Measurements from ENCODE around the gene FUT2.

DNA sequence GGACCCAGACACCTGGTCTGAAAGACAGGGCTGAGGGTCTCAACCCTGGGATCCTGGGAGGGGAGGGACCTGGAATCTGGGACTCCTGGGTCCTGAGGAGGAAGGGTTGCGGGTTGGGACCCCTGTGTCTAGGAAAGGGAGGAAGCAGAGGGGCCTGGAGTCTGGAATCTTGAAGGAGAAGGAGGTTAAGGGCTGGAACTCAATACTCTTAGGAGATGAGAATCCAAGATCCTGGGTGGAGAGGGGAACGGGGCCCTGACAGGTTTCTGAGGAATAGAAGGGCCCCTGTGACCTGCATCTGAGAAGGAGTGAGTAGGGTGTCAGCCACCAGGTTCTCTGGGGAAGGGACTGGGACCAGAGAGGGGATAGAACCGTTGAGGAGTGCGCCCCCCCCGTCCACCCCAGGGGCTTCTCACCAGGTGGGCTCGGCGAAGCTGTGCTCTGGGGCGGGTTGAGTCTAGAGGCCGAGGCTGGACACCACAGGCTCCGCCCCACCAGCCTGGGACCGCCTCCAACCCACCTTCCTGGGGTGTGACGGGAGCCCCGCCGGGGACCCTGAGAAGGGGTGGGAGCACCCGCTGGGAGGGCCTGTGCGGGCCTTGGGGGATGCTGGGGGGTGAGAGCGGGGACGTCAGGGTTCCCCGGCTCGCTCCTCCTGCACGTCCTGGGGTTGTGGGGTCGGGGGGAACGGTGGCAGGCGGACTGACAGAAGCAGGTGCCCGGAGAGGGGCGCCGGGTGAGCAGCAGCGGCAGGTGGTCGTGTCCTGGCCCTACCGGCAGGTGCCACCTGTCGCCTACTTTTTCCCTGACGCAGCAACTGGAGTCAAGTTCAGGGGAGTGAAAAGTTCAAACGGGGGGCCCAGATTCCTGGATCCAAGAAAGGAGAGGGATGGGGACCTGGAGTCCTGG is 23.7 kb downstream of the FUT2 start, which contains the start of gene MAMSTR:
- no peak for TF ChIP-seq POLR2A (IDR thresholded peaks at IDR 0.05; ENCODE audit: extremely low read depth, insufficient read length)
- TF ChIP-seq MYC (IDR thresholded peaks at IDR 0.05; ENCODE audit: low read depth, low read length), result no peak
- TF ChIP-seq, protein P1, sequence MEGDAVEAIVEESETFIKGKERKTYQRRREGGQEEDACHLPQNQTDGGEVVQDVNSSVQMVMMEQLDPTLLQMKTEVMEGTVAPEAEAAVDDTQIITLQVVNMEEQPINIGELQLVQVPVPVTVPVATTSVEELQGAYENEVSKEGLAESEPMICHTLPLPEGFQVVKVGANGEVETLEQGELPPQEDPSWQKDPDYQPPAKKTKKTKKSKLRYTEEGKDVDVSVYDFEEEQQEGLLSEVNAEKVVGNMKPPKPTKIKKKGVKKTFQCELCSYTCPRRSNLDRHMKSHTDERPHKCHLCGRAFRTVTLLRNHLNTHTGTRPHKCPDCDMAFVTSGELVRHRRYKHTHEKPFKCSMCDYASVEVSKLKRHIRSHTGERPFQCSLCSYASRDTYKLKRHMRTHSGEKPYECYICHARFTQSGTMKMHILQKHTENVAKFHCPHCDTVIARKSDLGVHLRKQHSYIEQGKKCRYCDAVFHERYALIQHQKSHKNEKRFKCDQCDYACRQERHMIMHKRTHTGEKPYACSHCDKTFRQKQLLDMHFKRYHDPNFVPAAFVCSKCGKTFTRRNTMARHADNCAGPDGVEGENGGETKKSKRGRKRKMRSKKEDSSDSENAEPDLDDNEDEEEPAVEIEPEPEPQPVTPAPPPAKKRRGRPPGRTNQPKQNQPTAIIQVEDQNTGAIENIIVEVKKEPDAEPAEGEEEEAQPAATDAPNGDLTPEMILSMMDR (IDR thresholded peaks at IDR 0.05; ENCODE audit: low read depth, low read length), result no peak
